ENCODE data around the gene LSG1.

GRCh38 chr3:194632809-194633348 lies 39.1 kb downstream of the LSG1 start:
- TF ChIP-seq ISL1 (CRISPR knock-in tag; IDR thresholded peaks at IDR 0.05) (no peak), ZNF70 (CRISPR knock-in tag; IDR thresholded peaks at IDR 0.05) (no peak), RARB (CRISPR knock-in tag; IDR thresholded peaks at IDR 0.05) (no peak), ZFP30 (CRISPR knock-in tag; IDR thresholded peaks at IDR 0.05) (no peak), PATZ1 (CRISPR knock-in tag; IDR thresholded peaks at IDR 0.05; ENCODE audit: borderline replicate concordance) (no peak), TOX (CRISPR knock-in tag; IDR thresholded peaks at IDR 0.05; ENCODE audit: borderline replicate concordance) (no peak)
